GM12878 (cell line): ENCODE data around the gene PIGQ.

Source experiments
- CEBPB ChIP-seq, 2 experiments: fragments of 150-350 bp in 1 of 2; IDR thresholded peaks; 2 replicates each; pipeline ENCODE4 v1.6.1; 2012 to 2014; ENCODE audit warnings: low read depth in 2 of 2, low read length in 2 of 2, borderline replicate concordance in 1 of 2, inconsistent platforms in 1 of 2
- CHD1 ChIP-seq: IDR thresholded peaks from 2 replicates; pipeline ENCODE4 v1.6.1; 2012; ENCODE audit warnings: low read depth, low read length, improper control_type of control experiment
- CHD2 ChIP-seq: IDR thresholded peaks from 2 replicates; pipeline ENCODE4 v1.6.1; 2011; ENCODE audit warnings: low read depth, low read length, improper control_type of control experiment, borderline replicate concordance
- CUX1 ChIP-seq: IDR thresholded peaks from 2 replicates; pipeline ENCODE4 v1.6.1; 2012; ENCODE audit warnings: improper control_type of control experiment, low read depth, low read length; ENCODE audit not compliant: insufficient replicate concordance
- EZH2 ChIP-seq: IDR thresholded peaks from 2 replicates; pipeline ENCODE4 v1.6.1; 2012; ENCODE audit warnings: low read depth, mild to moderate bottlenecking, control low read depth, inconsistent platforms, low read length, borderline replicate concordance; ENCODE audit not compliant: control insufficient read depth
- JUND ChIP-seq: IDR thresholded peaks from 2 replicates; pipeline ENCODE4 v1.6.1; 2012; ENCODE audit warnings: low read depth, mild to moderate bottlenecking, low read length, improper control_type of control experiment, moderate library complexity
- POLR2A ChIP-seq: IDR thresholded peaks from 2 replicates; pipeline ENCODE4 v1.6.1; 2011; ENCODE audit warnings: low read depth, mild to moderate bottlenecking, low read length
- POLR2AphosphoS2 ChIP-seq: IDR thresholded peaks from 2 replicates; pipeline ENCODE4 v1.6.1; 2011; ENCODE audit warnings: low read depth, mild to moderate bottlenecking, low read length, improper control_type of control experiment, moderate library complexity
- SREBF2 ChIP-seq: IDR thresholded peaks from 2 replicates; pipeline ENCODE4 v1.6.1; 2012; ENCODE audit warnings: mild to moderate bottlenecking, low read length
- TAF1 ChIP-seq: IDR thresholded peaks from 2 replicates; pipeline ENCODE4 v1.6.1; 2011; ENCODE audit warnings: mild to moderate bottlenecking, low read depth, low read length, borderline replicate concordance
- ZBED1 ChIP-seq: IDR thresholded peaks from 2 replicates; pipeline ENCODE4 v1.6.1; 2016; ENCODE audit warnings: borderline replicate concordance
- TF ChIP-seq, protein P1 (sequence below), 3 experiments: IDR thresholded peaks in 2 of 3; conservative IDR thresholded peaks in 1 of 3; 2 replicates each; pipeline ENCODE4 v1.5.1; 2011; ENCODE audit warnings: low read depth in 3 of 3, low read length in 3 of 3, mild to moderate bottlenecking in 3 of 3, control low read depth in 2 of 3, moderate library complexity in 2 of 3, inconsistent platforms in 1 of 3, mixed read lengths in 1 of 3; ENCODE audit not compliant: control insufficient read depth in 2 of 3, insufficient read depth in 1 of 3; ENCODE audit errors: extremely low read depth in 1 of 3
- TF ChIP-seq, protein P2 (sequence below): IDR thresholded peaks from 2 replicates; pipeline ENCODE4 v1.6.1; 2012; ENCODE audit warnings: low read length, inconsistent platforms

DNA sequence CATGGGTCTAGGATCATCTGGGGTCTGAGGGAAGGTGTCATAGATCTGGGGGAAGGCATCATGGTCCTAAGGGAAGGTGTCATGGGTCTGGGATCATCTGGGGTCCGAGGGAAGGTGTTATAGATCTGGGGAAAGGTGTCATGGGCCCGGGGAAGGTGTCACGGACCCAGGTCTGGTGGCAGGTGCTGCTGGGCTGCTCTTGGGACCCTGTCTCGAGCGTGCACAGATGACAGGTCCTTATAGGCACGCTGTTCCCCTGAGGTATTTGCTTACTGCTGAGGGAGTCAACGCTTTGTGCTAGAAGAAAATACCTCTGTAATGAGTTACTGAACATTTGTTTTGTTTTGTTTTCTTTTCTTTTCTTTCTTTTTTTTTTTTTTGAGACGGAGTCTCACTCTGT lies 21.5 kb downstream of the PIGQ start:
- TF ChIP-seq, protein P1, sequence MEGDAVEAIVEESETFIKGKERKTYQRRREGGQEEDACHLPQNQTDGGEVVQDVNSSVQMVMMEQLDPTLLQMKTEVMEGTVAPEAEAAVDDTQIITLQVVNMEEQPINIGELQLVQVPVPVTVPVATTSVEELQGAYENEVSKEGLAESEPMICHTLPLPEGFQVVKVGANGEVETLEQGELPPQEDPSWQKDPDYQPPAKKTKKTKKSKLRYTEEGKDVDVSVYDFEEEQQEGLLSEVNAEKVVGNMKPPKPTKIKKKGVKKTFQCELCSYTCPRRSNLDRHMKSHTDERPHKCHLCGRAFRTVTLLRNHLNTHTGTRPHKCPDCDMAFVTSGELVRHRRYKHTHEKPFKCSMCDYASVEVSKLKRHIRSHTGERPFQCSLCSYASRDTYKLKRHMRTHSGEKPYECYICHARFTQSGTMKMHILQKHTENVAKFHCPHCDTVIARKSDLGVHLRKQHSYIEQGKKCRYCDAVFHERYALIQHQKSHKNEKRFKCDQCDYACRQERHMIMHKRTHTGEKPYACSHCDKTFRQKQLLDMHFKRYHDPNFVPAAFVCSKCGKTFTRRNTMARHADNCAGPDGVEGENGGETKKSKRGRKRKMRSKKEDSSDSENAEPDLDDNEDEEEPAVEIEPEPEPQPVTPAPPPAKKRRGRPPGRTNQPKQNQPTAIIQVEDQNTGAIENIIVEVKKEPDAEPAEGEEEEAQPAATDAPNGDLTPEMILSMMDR (IDR thresholded peaks at IDR 0.05 in 2 of 3, conservative IDR thresholded peaks at IDR 0.05 in 1 of 3; ENCODE audit: control insufficient read depth in 2 of 3, extremely low read depth in 1 of 3, insufficient read depth in 1 of 3, low read depth in 3 of 3, low read length in 3 of 3), result no peak
- no peak for TF ChIP-seq POLR2A
- TF ChIP-seq SREBF2, result no peak
- no peak for TF ChIP-seq CEBPB (IDR thresholded peaks at IDR 0.05; ENCODE audit: borderline replicate concordance in 1 of 2, low read depth in 2 of 2, low read length in 2 of 2)
- no peak for TF ChIP-seq TAF1
- TF ChIP-seq CUX1, result no peak
- no peak for TF ChIP-seq ZBED1
- no peak for TF ChIP-seq CHD1
- TF ChIP-seq EZH2, result no peak
- no peak for TF ChIP-seq POLR2AphosphoS2
- TF ChIP-seq CHD2, result no peak
- TF ChIP-seq, protein P2, sequence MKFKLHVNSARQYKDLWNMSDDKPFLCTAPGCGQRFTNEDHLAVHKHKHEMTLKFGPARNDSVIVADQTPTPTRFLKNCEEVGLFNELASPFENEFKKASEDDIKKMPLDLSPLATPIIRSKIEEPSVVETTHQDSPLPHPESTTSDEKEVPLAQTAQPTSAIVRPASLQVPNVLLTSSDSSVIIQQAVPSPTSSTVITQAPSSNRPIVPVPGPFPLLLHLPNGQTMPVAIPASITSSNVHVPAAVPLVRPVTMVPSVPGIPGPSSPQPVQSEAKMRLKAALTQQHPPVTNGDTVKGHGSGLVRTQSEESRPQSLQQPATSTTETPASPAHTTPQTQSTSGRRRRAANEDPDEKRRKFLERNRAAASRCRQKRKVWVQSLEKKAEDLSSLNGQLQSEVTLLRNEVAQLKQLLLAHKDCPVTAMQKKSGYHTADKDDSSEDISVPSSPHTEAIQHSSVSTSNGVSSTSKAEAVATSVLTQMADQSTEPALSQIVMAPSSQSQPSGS, result no peak
- TF ChIP-seq JUND, result no peak
